Ovary (tissue), 9 donors: ENCODE measurements around the gene FXN. TPM values are rescaled to one million over a fixed set of nuclear protein-coding genes. Genes with fewer than 3 reads are reported as not detected.
"Not testable (repeated sequence)": the region's sequence is repeated elsewhere in the genome, so short reads cannot be mapped to it uniquely, and the experiment has no call there.

Experiments used
- DNase-seq, 5 donors: peaks; one replicate each; pipeline ENCODE4 v3.0.0-alpha.2; 2019 to 2020
- H3K27ac ChIP-seq, 2 donors: fragments of 200-600 bp; one replicate each; pipeline versions ENCODE4 v1.5.1 to v1.8.0; 2019 to 2022
- H3K27me3 ChIP-seq: fragments of 200-600 bp; one replicate; pipeline ENCODE4 v1.8.0; 2022
- H3K36me3 ChIP-seq: fragments of 200-600 bp; sonication (generic); one replicate; pipeline ENCODE4 v1.5.1; 2019
- H3K4me1 ChIP-seq: one replicate; pipeline ENCODE4 v1.8.1; 2013; ENCODE audit warnings: mild to moderate bottlenecking, moderate library complexity; ENCODE audit not compliant: insufficient read depth
- H3K4me3 ChIP-seq: fragments of 200-600 bp; sonication (generic); one replicate; pipeline ENCODE4 v1.5.1; 2017
- H3K9me3 ChIP-seq, 2 donors: fragments of 200-600 bp in 1 of 2; sonication (generic) in 1 of 2; one replicate each; pipeline versions ENCODE4 v1.5.1 to v1.8.1; 2013 to 2019; ENCODE audit warnings: mild to moderate bottlenecking in 1 of 2, moderate library complexity in 1 of 2
- CTCF ChIP-seq, 3 donors: fragments of 450-650 bp in 2 of 3; fragments of 200-600 bp in 1 of 3; IDR thresholded peaks; one replicate each; pipeline versions ENCODE4 v1.5.1 to v1.8.0; 2016 to 2022; ENCODE audit warnings: antibody characterized with exemption in 3 of 3, mild to moderate bottlenecking in 1 of 3
- EP300 ChIP-seq: sonication (generic); formaldehyde crosslinking; IDR thresholded peaks from one replicate; pipeline ENCODE4 v1.6.1; 2017; ENCODE audit warnings: antibody characterized with exemption
- POLR2A ChIP-seq: fragments of 450-650 bp; IDR thresholded peaks from one replicate; pipeline ENCODE4 v1.6.1; 2017; ENCODE audit warnings: antibody characterized with exemption, mild to moderate bottlenecking, moderate library complexity
- WGBS, 3 donors: extraction: QIAGEN DNeasy Blood & Tissue Kit in 1 of 3; methylation state at CpG; one replicate each; pipeline versions ENCODE4 v1.1.5 to v1.1.7; 2013 to 2017; 5-methylcytosine and 5-hydroxymethylcytosine counted together
- intact Hi-C, 4 donors: fragments of 100-400 bp; cut with DNase I; formaldehyde crosslinking; loops; one replicate each; pipeline versions ENCODE4 v1.11.0 to v1.15.1; 2022 to 2023
- polyA plus RNA-seq, 2 donors: library from polyadenylated mRNA; stranded (reverse); fragments of 200-250 nt in 1 of 2; fragments of 350-450 nt in 1 of 2; fragmentation: Illumina TruSeq in 1 of 2; extraction: RNeasy Lipid Tissue Mini Kit (QIAGEN cat#74804) in 1 of 2; gene quantifications; one replicate each; pipeline ENCODE4 v1.2.3, GENCODE V29; 2013 to 2014
- total RNA-seq, 7 donors: library from RNA; depleted of rRNA in 2 of 7; stranded (reverse); fragments of >200 nt in 2 of 7; fragmentation: NEBNext Ultra II Directional in 3 of 7; extraction: Animal tissue kit (Norgen Biotek cat#: 25700) in 3 of 7; gene quantifications; one replicate each; pipeline versions ENCODE4 v1.1.0 to v1.2.4, GENCODE V29; 2016 to 2023
- donor health status: DM: no; HTN: no; CAD: no; lungs with moderate emphysema.
- donor health status: DM: no; HTN: no; CAD: no.
- donor health status: Bipolar disorder and iron deficiency.
- donor health status: DM: yes; HTN: yes; CAD: no.
- donor health status: DM: no; HTN: no; CAD: no.
- donor health status: DM: yes; HTN: yes; CAD: no.

The FXN gene
- total and polyA plus RNA-seq, 9 donors = 4.5 to 29.2 (median 21.9) TPM

DNA sequence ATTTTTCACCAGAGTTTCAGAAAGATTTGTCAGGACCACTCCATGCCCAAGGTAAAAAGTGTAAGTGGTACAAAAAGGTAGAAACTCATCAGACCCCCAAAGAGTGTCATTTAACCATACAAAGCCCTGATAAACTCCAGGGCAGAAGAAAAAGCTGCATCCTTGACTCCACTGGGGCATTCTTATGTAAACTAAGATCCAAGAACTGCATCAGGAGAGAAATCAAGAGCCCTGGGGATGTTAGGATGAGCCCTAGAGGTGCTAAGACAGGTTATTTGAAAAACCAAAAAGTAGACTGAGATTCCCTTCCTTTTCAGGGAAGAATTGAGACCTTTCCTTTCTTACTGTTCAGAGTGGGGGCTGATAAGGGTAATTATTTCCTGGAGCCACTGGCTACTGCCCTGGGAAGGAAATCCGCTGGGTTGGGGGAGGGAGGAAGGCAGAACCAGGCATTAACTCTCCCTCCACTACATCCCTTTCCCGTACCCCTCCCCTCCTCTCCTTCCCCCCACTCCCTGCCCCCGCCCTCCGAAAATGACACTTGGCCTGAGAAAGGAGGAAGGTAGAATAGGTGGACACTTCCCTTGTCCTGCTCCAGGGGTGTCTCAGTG is 54.7 kb downstream of the FXN start:
- 56 to 71% (median 65%) methylated on average over 4 of the region's 4 CpGs for WGBS, 3 donors
- no peak overlapping the region for H3K27ac ChIP-seq
- H3K27me3 ChIP-seq = no peaks in the 10 kb centered on the region
- no peaks in the 10 kb centered on the region for H3K36me3 ChIP-seq
- peaks cover 3% of the 10 kb centered on the region for H3K4me1 ChIP-seq
- no peak overlapping the region for H3K4me3 ChIP-seq
- no peak for DNase-seq
- TF ChIP-seq POLR2A = no peak
- TF ChIP-seq CTCF (IDR thresholded peaks at IDR 0.05) = no peak
- no peak for TF ChIP-seq EP300
- no peaks in the 10 kb centered on the region for H3K9me3 ChIP-seq
- intact Hi-C loops = no loop called here

GRCh38 chr9:69090946-69091345 is 55.4 kb downstream of the FXN start:
- no peak for DNase-seq
- Histone ChIP-seq H3K9me3 (no peaks in the 10 kb centered on the region), H3K36me3 (no peaks in the 10 kb centered on the region), H3K27ac (no peak overlapping the region), H3K27me3 (no peaks in the 10 kb centered on the region), H3K4me1 (peaks cover 2% of the 10 kb centered on the region), H3K4me3 (no peak overlapping the region)
- intact Hi-C loops = no loop called here
- 63 to 86% (median 84%) methylated on average over 3 of the region's 3 CpGs for WGBS, 3 donors
- no peak for TF ChIP-seq POLR2A
- TF ChIP-seq EP300 = no peak
- TF ChIP-seq CTCF (IDR thresholded peaks at IDR 0.05) = no peak

DNA sequence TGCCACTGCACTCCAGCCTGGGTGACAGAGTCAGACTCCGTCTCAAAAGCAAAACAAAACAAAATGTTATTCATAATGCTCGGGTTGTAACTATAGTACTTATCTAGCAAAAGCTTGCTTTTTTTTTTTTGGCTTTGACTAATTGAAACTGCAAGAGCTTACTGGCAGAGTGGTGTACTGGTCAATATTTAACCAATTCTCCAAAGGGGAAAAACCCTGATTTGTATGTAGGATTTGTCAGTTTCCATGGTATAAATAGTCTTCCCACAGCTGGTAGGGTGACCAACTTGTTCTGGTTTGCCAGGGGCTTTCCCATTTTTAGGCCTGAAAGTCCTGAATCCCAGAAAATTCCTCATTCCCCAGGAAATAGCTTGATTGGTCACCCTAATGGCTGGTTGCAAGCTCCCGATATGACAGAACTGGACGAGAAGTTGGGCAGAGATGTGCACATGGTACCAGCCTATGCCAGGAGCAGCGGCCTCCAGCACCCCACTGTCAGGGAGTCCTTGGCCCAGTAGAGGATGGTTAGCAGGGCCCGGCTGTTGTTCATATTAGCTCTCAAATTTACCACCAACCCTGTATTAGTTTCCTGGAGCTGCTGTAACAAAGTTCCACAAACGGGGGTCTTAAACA is 58.0 kb downstream of the FXN start:
- H3K27ac ChIP-seq = no peak overlapping the region
- H3K36me3 ChIP-seq = no peaks in the 10 kb centered on the region
- intact Hi-C loops = no loop called here
- H3K4me1 ChIP-seq = peaks cover 2% of the 10 kb centered on the region
- H3K4me3 ChIP-seq = no peak overlapping the region
- DNase-seq = no peak
- 83 to 93% (median 87%) methylated on average over 7 of the region's 7 CpGs for WGBS, 3 donors
- no peaks in the 10 kb centered on the region for H3K9me3 ChIP-seq
- no peak for TF ChIP-seq EP300
- no peaks in the 10 kb centered on the region for H3K27me3 ChIP-seq

DNA sequence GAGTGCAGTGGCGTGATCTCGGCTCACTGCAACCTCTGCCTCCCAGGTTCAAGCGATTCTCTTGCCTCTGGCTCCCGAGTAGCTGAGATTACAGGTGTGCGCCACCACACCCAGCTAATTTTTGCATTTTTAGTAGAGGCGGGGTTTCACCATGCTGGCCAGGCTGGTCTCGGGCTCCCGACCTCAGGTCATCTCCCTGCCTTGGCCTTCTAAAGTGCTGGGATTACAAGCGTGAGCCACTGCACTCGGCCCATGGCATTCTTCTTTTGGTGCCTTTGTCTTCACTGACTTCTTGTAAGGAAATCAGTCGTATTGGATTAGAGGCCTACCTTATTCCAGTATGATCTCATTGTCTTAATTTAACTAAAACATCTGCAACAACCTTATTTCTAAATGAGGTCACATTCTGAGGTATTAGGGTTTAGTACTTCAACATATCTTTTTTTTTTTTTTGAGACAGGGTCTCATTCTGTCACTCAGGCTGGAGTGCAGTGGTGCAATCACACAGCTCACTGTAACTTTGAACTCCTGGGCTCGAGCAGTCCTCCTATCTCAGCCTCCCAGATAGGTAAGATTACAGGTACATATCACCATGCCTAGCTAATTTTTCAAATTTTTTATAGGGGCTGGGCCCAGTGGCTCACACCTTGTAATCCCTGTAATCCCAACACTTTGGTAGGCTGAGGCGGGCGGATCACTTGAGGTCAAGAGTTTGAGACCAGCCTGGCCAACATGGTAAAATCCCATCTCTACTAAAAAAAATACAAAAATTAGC is 59.0 kb downstream of the FXN start:
- H3K27me3 ChIP-seq, intact Hi-C loops, DNase-seq, H3K4me1 ChIP-seq, H3K27ac ChIP-seq, H3K36me3 ChIP-seq, H3K9me3 ChIP-seq, H3K4me3 ChIP-seq: not testable (repeated sequence)
- WGBS, 3 donors = 92 to 98% (median 96%) methylated on average over 14 of the region's 14 CpGs

DNA sequence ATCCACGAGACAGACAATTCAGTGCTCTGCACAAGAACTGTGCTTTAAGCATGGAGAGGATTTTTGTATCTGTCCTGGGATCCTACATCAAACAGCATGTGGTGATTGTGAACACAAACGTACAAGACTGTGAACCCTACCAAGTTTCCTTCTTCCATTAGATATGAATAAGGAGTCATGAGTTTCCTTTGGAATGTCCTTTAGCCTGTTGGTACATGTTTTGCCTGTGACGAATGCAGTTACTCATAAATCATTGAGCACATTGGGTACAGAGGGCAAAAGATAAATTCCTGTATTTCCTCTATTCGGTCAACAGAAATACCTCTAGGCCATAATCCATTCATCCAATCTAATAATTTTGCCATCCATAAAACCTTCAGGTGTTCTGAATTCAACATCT is 61.5 kb downstream of the FXN start:
- no peaks in the 10 kb centered on the region for H3K36me3 ChIP-seq
- TF ChIP-seq POLR2A = no peak
- TF ChIP-seq EP300 = no peak
- TF ChIP-seq CTCF (IDR thresholded peaks at IDR 0.05) = no peak
- 75 to 82% (median 80%) methylated on average over 4 of the region's 4 CpGs for WGBS, 3 donors
- H3K27ac ChIP-seq = no peak overlapping the region
- intact Hi-C loops = no loop called here
- no peak for DNase-seq
- no peak overlapping the region for H3K4me3 ChIP-seq
- H3K9me3 ChIP-seq = no peaks in the 10 kb centered on the region
- H3K27me3 ChIP-seq = no peaks in the 10 kb centered on the region
- H3K4me1 ChIP-seq = no peaks in the 10 kb centered on the region
